ENCODE data around the gene INAFM2.

DNA sequence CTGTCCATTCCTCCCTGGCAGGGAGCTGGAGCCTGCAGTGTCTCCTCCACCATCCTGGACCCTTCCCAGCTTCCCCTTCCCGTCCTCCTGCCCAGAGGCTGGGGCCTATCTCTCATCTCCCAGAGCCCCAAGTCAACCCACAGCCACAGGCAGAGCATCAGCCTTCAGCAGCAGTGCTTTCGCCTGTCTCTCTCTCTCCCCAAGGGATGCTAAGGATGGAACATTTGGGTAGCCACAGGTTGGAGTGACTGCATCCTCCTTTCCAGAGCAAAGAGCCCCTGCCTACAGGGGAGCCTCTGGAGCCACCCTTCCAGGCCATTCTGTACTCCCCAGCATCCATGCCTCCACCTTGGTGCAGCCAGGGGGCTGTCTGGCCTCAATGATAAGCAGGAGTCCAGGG, 19.9 kb upstream of the INAFM2 start:
- TF ChIP-seq POLR2A (IDR thresholded peaks at IDR 0.05) (no peak), EP300 (IDR thresholded peaks at IDR 0.05) (no peak)
- TF ChIP-seq, protein P1, sequence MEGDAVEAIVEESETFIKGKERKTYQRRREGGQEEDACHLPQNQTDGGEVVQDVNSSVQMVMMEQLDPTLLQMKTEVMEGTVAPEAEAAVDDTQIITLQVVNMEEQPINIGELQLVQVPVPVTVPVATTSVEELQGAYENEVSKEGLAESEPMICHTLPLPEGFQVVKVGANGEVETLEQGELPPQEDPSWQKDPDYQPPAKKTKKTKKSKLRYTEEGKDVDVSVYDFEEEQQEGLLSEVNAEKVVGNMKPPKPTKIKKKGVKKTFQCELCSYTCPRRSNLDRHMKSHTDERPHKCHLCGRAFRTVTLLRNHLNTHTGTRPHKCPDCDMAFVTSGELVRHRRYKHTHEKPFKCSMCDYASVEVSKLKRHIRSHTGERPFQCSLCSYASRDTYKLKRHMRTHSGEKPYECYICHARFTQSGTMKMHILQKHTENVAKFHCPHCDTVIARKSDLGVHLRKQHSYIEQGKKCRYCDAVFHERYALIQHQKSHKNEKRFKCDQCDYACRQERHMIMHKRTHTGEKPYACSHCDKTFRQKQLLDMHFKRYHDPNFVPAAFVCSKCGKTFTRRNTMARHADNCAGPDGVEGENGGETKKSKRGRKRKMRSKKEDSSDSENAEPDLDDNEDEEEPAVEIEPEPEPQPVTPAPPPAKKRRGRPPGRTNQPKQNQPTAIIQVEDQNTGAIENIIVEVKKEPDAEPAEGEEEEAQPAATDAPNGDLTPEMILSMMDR (IDR thresholded peaks at IDR 0.05): no peak

All from ovary (tissue), 3 donors.